22Rv1 (cell line): ENCODE measurements around the gene NTN4.

Source experiments
- CTCF ChIP-seq: fragments of 450-650 bp; IDR thresholded peaks from 2 replicates; pipeline ENCODE4 v1.5.1; 2017; ENCODE audit warnings: mild to moderate bottlenecking
- ZFX ChIP-seq: fragments of 450-650 bp; IDR thresholded peaks from 2 replicates; pipeline ENCODE4 v1.6.1; 2017; ENCODE audit warnings: antibody characterized with exemption, borderline replicate concordance

GRCh38 chr12:95643256-95643655 is 147.3 kb downstream of the NTN4 start:
- no peak for TF ChIP-seq CTCF
- no peak for TF ChIP-seq ZFX
